ENCODE data around the gene FSTL4. TPM values are rescaled to one million over a fixed set of nuclear protein-coding genes. Genes with fewer than 3 reads are reported as not detected.

The FSTL4 gene
- total and polyA plus RNA-seq, 2 of the 4 experiments (the other 2 are of a cell fraction) = 0.18 TPM; not detected in 1

GRCh38 chr5:133618141-133618540 is 5.8 kb upstream of the FSTL4 start:
- H2AK9ac ChIP-seq (replicated peaks; ENCODE audit: low read depth, low read length, poor library complexity) = no peak overlapping the region
- H3K4me3 ChIP-seq (ENCODE audit: insufficient read depth, low read depth, low read length) = no peak overlapping the region
- no TSS peak for BruUV-seq (replicated peaks)
- H3K23ac ChIP-seq (ENCODE audit: low read depth, low read length) = no peak overlapping the region
- H4K20me1 ChIP-seq (ENCODE audit: insufficient read depth, low read length) = no peaks in the 10 kb centered on the region
- ATAC-seq (ENCODE audit: low read depth) = no peak
- no peak overlapping the region for H3K56ac ChIP-seq (ENCODE audit: extremely low read depth, insufficient read depth, low read length)
- no peak overlapping the region for H4K8ac ChIP-seq (ENCODE audit: low read depth in 2 of 2, low read length in 2 of 2)
- no peak overlapping the region for H3K4ac ChIP-seq (ENCODE audit: low read depth, low read length)
- no peak overlapping the region for H3K14ac ChIP-seq (replicated peaks; ENCODE audit: low read depth, low read length)
- DNase-seq = no peak
- H3K79me1 ChIP-seq (ENCODE audit: low read depth in 1 of 2, low read length in 2 of 2) = no peaks in the 10 kb centered on the region
- no peak overlapping the region for H3K27ac ChIP-seq (ENCODE audit: insufficient read depth, low read length)
- CTCF ChIA-PET = no interaction called here
- dilution Hi-C loops (cut with HindIII; ENCODE audit: low sequenced_read_pairs, unreplicated experiment) = no loop called here
- no peak overlapping the region for H2BK120ac ChIP-seq (ENCODE audit: low read depth, low read length)
- no peak overlapping the region for H2AFZ ChIP-seq (replicated peaks; ENCODE audit: low read length, poor library complexity)
- H3K4me2 ChIP-seq (ENCODE audit: low read depth, low read length) = no peak overlapping the region
- TF ChIP-seq CTCF (conservative IDR thresholded peaks at IDR 0.05; ENCODE audit: low read depth, low read length) (no peak), RFX5 (IDR thresholded peaks at IDR 0.05; ENCODE audit: low read depth, low read length) (no peak), FOS (IDR thresholded peaks at IDR 0.05; ENCODE audit: low read depth, low read length) (no peak), RAD21 (IDR thresholded peaks at IDR 0.05; ENCODE audit: low read length) (no peak), POLR2A (IDR thresholded peaks at IDR 0.05; ENCODE audit: low read depth, low read length) (no peak), MAFK (IDR thresholded peaks at IDR 0.05; ENCODE audit: low read depth, low read length) (no peak), CEBPB (IDR thresholded peaks at IDR 0.05; ENCODE audit: low read depth, low read length) (no peak), MXI1 (IDR thresholded peaks at IDR 0.05; ENCODE audit: borderline replicate concordance, low read depth, low read length) (no peak), SMC3 (IDR thresholded peaks at IDR 0.05; ENCODE audit: low read depth, low read length) (no peak), BHLHE40 (IDR thresholded peaks at IDR 0.05; ENCODE audit: low read depth, low read length) (no peak), CHD1 (IDR thresholded peaks at IDR 0.05; ENCODE audit: low read depth, low read length) (no peak), MAZ (IDR thresholded peaks at IDR 0.05; ENCODE audit: borderline replicate concordance, low read depth, low read length) (no peak)
- TF ChIP-seq, protein P1, sequence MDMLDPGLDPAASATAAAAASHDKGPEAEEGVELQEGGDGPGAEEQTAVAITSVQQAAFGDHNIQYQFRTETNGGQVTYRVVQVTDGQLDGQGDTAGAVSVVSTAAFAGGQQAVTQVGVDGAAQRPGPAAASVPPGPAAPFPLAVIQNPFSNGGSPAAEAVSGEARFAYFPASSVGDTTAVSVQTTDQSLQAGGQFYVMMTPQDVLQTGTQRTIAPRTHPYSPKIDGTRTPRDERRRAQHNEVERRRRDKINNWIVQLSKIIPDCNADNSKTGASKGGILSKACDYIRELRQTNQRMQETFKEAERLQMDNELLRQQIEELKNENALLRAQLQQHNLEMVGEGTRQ (IDR thresholded peaks at IDR 0.05; ENCODE audit: low read depth, low read length) = no peak
- TF ChIP-seq, protein P2, sequence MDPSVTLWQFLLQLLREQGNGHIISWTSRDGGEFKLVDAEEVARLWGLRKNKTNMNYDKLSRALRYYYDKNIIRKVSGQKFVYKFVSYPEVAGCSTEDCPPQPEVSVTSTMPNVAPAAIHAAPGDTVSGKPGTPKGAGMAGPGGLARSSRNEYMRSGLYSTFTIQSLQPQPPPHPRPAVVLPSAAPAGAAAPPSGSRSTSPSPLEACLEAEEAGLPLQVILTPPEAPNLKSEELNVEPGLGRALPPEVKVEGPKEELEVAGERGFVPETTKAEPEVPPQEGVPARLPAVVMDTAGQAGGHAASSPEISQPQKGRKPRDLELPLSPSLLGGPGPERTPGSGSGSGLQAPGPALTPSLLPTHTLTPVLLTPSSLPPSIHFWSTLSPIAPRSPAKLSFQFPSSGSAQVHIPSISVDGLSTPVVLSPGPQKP (IDR thresholded peaks at IDR 0.05; ENCODE audit: borderline replicate concordance, low read depth, low read length) = no peak
- POLR2A ChIA-PET (ENCODE audit: unreplicated experiment) = no interaction called here
- WGBS, 2 experiments (ENCODE audit: extremely low coverage in 2 of 2, insufficient read length in 1 of 2) = no CpG with 5 or more reads among the region's 1 CpG
- H3K27me3 ChIP-seq (ENCODE audit: control insufficient read depth, insufficient read depth, low read length) = peaks cover 7% of the 10 kb centered on the region; the same call in 1 of the 2 replicates
- H3K18ac ChIP-seq (ENCODE audit: low read depth, low read length) = no peak overlapping the region
- H4K91ac ChIP-seq (ENCODE audit: insufficient read depth, low read depth, low read length) = no peak overlapping the region
- no peaks in the 10 kb centered on the region for H3K36me3 ChIP-seq (ENCODE audit: control insufficient read depth, insufficient read depth, low read length)
- H4K5ac ChIP-seq (ENCODE audit: low read depth, low read length) = no peak overlapping the region
- no peak overlapping the region for H2AK5ac ChIP-seq (ENCODE audit: low read depth, low read length)
- H2BK5ac ChIP-seq (ENCODE audit: low read depth, low read length, poor library complexity, severe bottlenecking) = no peak overlapping the region
- H3K9me3 ChIP-seq (ENCODE audit: control insufficient read depth, insufficient read depth, low read length) = no peaks in the 10 kb centered on the region
- no peak overlapping the region for H2BK20ac ChIP-seq (ENCODE audit: low read depth, low read length)
- in situ Hi-C loops (cut with MboI; ENCODE audit: low sequenced_read_pairs) = no loop called here
- H3K4me1 ChIP-seq (ENCODE audit: control insufficient read depth, insufficient read depth, low read length) = no peaks in the 10 kb centered on the region
- intact Hi-C loops (cut with micrococcal nuclease) = no loop called here
- H3K9me1 ChIP-seq (ENCODE audit: insufficient read depth, low read length) = no peaks in the 10 kb centered on the region
- no peak overlapping the region for H2BK15ac ChIP-seq (ENCODE audit: low read depth, low read length)
- H3K9ac ChIP-seq (ENCODE audit: low read depth, low read length) = no peak overlapping the region

All from IMR-90 (cell line).